ENCODE results near the gene NPC2.

GRCh38 chr14:74514471-74514941 is 21.4 kb upstream of the NPC2 start:
- TF ChIP-seq ZFP3 (CRISPR knock-in tag; IDR thresholded peaks at IDR 0.05) (no peak), PATZ1 (CRISPR knock-in tag; IDR thresholded peaks at IDR 0.05; ENCODE audit: borderline replicate concordance) (no peak), CREB5 (CRISPR knock-in tag; IDR thresholded peaks at IDR 0.05; ENCODE audit: low read depth) (no peak)

Data from SK-N-SH treated with all-trans-retinoic acid at 6 μM for 48 hours (cell line).